ENCODE data around the gene CISTR.

The CISTR gene

DNA sequence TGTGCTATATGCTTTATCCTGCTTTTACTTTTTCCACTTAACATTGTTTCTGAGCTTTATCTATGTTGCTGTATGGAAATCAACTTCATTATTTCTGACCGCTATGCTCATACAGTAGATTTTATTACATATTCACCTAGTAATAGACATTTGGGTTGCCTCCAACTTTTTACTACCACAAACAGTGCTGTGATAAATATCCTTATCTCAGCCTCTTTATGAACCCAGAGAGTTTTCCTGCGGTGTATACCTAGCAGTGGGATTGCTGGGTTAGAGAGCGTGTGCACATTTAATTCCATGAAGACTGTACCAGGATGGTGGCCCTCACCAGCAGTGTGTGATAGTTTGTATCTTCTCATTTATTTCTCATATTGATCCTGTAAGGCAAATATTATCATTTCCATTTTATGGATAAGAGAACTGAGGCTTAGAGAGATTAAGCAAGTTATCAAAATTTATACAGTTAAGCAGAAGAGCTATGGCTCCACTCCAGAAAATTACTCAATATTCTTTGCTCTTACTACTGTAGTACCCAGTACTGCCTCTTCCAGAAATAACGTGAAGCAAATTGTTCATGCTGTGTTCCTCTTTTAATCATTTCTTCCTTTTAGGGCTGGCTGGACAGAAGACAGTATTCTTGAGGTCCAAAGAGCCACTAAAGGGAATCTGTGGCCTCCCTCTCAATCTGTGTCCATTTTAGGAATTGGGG lies 26.3 kb upstream of the CISTR start:
- CTCF ChIA-PET: interaction anchor here (0.6 to 0.7 kb wide), 3 partner anchors 21 to 45 kb away, joined by 3 to 5 read pairs (median 3); no protein-coding TSS in a partner anchor
- POLR2A ChIA-PET (ENCODE audit: low non-redundant PET): no interaction called here
- TF ChIP-seq, protein P1, sequence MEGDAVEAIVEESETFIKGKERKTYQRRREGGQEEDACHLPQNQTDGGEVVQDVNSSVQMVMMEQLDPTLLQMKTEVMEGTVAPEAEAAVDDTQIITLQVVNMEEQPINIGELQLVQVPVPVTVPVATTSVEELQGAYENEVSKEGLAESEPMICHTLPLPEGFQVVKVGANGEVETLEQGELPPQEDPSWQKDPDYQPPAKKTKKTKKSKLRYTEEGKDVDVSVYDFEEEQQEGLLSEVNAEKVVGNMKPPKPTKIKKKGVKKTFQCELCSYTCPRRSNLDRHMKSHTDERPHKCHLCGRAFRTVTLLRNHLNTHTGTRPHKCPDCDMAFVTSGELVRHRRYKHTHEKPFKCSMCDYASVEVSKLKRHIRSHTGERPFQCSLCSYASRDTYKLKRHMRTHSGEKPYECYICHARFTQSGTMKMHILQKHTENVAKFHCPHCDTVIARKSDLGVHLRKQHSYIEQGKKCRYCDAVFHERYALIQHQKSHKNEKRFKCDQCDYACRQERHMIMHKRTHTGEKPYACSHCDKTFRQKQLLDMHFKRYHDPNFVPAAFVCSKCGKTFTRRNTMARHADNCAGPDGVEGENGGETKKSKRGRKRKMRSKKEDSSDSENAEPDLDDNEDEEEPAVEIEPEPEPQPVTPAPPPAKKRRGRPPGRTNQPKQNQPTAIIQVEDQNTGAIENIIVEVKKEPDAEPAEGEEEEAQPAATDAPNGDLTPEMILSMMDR (conservative IDR thresholded peaks at IDR 0.05; ENCODE audit: low read depth): no peak
- DNase-seq (ENCODE audit: low spot score): no peak
- H3K27ac ChIP-seq: no peak overlapping the region

DNA sequence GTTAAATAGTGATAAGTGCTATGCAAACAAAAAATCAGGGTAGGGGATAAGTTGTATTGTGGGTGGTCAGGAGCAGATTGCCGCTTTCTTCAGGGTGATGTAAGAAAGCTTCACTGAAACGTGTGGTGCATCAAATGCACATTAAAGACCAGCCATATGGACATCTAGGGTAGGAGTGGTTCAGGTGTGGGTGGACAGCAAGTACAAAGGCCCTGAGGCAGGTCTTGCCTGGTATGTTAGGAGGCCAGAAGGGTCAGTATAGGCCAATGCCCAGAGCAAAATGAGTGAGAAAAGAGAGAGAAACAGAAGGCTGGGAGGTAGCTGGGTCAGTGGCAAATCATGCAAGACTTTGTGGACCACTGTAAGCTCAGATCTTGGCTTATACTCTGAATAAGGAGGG lies 25.6 kb upstream of the CISTR start:
- ChIA-PET CTCF (interaction anchor here (0.7 kb wide), 2 partner anchors 31 to 44 kb away, joined by 3 to 5 read pairs; no protein-coding TSS in a partner anchor), POLR2A (ENCODE audit: low non-redundant PET) (no interaction called here)
- DNase-seq (ENCODE audit: low spot score): no peak
- H3K27ac ChIP-seq: no peak overlapping the region
- TF ChIP-seq, protein P1 (conservative IDR thresholded peaks at IDR 0.05; ENCODE audit: low read depth): no peak

DNA sequence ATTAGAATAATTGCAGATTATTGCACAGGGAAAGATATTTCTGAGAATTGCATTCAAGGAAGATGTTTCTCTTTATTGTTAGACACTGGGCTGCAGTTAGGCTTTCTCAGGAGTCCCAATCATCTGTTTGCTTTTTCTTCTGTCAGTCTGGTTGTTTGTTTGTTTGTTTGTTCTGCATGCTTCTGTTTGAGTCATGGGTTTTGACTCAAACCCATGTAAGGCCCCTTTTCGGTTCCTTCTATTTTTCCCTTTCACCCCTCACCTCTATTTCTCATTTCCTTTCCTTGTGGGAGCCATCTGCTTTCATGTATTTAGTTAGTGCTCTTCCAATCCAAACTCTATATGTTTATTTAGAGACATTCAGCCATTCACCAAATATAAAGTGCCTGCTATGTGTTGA lies 25.1 kb upstream of the CISTR start:
- ChIA-PET CTCF (interaction anchor here (0.9 kb wide), 1 partner anchor 20 kb away, joined by 5 read pairs; no protein-coding TSS in a partner anchor), POLR2A (ENCODE audit: low non-redundant PET) (no interaction called here)
- H3K27ac ChIP-seq: no peak overlapping the region
- TF ChIP-seq, protein P1 (conservative IDR thresholded peaks at IDR 0.05; ENCODE audit: low read depth): no peak
- no peak for DNase-seq (ENCODE audit: low spot score)

DNA sequence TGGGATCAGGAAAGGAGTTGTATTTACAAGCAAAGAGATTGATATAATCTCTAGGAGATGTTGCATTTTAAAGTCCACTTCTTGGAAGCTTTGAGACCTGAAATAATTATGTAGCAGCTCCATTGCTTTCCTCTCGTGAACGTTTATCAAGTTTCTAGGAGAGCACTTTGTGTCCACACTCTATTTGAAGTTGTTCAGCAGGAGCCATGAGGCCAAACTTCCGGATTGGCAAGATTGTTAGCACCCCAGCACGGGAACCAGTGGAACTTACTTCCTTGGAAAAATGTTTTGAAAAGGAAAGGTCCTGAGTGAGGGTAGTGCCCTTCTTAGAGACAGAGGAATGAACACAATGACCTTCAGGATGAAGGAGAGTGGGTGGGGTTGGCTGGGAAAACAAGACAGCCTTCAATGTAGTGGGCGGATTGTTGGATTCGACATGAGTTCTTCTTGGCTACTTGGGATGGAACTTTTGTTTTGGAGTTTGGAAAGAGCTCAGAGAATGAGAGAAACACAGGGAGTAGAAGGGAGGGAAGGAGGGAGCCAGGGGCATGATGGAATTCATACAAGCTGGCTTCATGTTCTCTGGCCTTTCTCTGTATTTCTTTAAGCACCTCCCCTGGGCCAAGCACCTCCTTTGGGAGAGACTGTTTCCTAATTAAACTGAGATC lies 23.8 kb upstream of the CISTR start:
- POLR2A ChIA-PET (ENCODE audit: low non-redundant PET): no interaction called here

DNA sequence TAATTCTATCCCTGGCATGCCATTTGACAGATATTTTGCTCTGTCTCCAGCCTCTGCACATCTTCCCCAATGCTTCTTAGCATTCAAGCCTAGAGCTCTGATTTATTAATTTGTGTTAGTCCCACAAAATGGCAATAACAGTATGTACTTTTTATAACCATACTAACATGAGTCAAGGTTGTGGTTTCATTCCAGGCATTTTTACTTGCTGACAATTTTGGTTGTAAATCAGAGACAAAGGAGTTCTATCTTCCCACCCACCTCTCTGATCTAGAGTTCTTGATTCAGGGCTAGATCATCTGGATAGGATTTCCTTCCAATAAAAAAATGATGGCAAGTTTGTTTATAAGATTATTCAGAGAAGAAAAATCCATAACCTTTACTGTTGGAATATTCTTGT lies 18.5 kb upstream of the CISTR start:
- TF ChIP-seq, protein P1 (conservative IDR thresholded peaks at IDR 0.05; ENCODE audit: low read depth): no peak
- DNase-seq (ENCODE audit: low spot score): peak; percentile 80
- ChIA-PET CTCF (interaction anchor here (2.4 kb wide), 1 partner anchor 24 kb away, joined by 12 read pairs; no protein-coding TSS in a partner anchor), POLR2A (ENCODE audit: low non-redundant PET) (no interaction called here)
- no peak overlapping the region for H3K27ac ChIP-seq

More for the DNA sequence above, 23.8 kb upstream of the CISTR start:
- TF ChIP-seq, protein P1 (conservative IDR thresholded peaks at IDR 0.05; ENCODE audit: low read depth): no peak
- H3K27ac ChIP-seq: no peak overlapping the region
- CTCF ChIA-PET: interaction anchor here (0.7 to 0.8 kb wide), 2 partner anchors 124 to 209 kb away, joined by 3 to 4 read pairs; partner anchors contain the start of gene HOXC10
- no peak for DNase-seq (ENCODE audit: low spot score)

DNA sequence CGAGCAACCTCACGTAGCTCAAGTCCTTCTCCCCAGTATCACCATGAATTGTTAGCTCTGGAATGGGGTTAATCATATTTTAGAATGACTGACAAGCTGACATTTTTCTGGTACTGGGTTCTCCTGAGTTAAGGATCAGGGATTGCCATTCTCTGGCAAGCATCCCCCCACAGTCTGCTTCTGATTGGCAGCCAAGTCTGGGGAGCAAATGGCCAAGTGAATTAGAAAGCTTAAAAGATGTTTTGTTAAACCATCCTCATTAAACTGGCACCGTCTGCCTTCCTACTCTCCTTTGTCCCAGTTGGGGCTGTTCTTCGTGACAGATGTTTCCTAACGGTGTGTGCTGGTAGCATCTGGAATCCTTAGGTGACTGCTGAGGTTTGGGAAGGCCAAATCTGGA lies 17.2 kb upstream of the CISTR start:
- ChIA-PET CTCF (interaction anchor here (1.1 to 2.4 kb wide), 2 partner anchors 23 to 25 kb away, joined by 3 to 12 read pairs; no protein-coding TSS in a partner anchor), POLR2A (ENCODE audit: low non-redundant PET) (no interaction called here)
- no peak for DNase-seq (ENCODE audit: low spot score)
- TF ChIP-seq, protein P1 (conservative IDR thresholded peaks at IDR 0.05; ENCODE audit: low read depth): no peak
- no peak overlapping the region for H3K27ac ChIP-seq

Measured in RWPE1 (cell line).